Hepatocyte (in vitro differentiated cells): ENCODE measurements around the gene RIMS1.

Source experiments
- EZH2 ChIP-seq: fragments of 200-600 bp; sonication (generic); IDR thresholded peaks from 2 replicates; pipeline ENCODE4 v1.6.1; 2016; ENCODE audit warnings: antibody characterized with exemption, mild to moderate bottlenecking, borderline replicate concordance
- EZH2phosphoT487 ChIP-seq: fragments of 200-600 bp; sonication (generic); IDR thresholded peaks from one replicate; pipeline ENCODE4 v1.6.1; 2018; ENCODE audit warnings: antibody characterized with exemption, mild to moderate bottlenecking, low read depth, moderate library complexity; ENCODE audit not compliant: unreplicated experiment, severe bottlenecking
- TF ChIP-seq, protein P1 (sequence below): fragments of 200-600 bp; sonication (generic); IDR thresholded peaks from 2 replicates; pipeline ENCODE4 v1.5.1; 2016; ENCODE audit warnings: antibody characterized with exemption, mild to moderate bottlenecking; ENCODE audit not compliant: poor library complexity

DNA sequence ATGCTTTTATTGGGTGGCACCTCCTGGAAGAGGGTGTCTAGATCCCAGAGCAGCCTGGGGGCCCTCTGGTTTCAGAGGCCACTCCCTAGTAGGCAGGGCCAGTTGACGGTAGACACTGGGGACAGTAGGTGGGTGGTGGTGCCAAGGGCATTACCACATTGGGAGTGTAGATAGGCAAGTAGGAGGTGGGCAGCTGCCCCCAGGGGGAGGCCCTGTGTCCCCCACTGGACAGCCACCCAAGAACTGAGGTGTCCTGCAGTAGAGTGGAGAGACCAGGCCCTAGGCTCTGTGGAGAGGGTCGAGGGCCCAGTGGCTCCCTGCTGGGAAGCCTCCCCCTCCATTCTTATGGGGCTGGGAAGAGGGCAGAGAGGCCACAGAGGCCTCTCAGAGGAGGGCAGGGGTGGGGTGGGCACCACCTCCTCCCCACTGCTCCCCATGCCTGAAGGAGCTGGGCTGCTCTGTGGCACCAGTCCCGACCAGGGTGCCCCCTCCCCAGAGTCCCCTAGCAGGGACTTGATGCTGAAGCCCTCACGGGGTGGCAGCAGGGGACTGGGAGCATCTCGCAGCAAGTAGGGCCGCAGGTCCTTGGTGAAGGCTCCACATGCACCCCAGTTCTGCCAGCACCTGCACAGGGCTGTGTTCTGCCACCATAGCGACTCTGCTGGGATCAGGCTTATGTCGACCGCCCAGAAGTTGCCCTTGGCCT is 430.5 kb downstream of the RIMS1 start:
- TF ChIP-seq, protein P1, sequence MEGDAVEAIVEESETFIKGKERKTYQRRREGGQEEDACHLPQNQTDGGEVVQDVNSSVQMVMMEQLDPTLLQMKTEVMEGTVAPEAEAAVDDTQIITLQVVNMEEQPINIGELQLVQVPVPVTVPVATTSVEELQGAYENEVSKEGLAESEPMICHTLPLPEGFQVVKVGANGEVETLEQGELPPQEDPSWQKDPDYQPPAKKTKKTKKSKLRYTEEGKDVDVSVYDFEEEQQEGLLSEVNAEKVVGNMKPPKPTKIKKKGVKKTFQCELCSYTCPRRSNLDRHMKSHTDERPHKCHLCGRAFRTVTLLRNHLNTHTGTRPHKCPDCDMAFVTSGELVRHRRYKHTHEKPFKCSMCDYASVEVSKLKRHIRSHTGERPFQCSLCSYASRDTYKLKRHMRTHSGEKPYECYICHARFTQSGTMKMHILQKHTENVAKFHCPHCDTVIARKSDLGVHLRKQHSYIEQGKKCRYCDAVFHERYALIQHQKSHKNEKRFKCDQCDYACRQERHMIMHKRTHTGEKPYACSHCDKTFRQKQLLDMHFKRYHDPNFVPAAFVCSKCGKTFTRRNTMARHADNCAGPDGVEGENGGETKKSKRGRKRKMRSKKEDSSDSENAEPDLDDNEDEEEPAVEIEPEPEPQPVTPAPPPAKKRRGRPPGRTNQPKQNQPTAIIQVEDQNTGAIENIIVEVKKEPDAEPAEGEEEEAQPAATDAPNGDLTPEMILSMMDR, result no peak
- TF ChIP-seq EZH2 (no peak), EZH2phosphoT487 (no peak)
